DMS53 treated with DMSO at 0.1 percent for 48 hours (cell line): Measurements from ENCODE around the gene UBALD2.

Experiments used
- DNase-seq: peaks from one replicate; lab custom pipeline; 2025; ENCODE audit not compliant: unreplicated experiment; lab: John Stamatoyannopoulos, UW

Gene UBALD2

DNA sequence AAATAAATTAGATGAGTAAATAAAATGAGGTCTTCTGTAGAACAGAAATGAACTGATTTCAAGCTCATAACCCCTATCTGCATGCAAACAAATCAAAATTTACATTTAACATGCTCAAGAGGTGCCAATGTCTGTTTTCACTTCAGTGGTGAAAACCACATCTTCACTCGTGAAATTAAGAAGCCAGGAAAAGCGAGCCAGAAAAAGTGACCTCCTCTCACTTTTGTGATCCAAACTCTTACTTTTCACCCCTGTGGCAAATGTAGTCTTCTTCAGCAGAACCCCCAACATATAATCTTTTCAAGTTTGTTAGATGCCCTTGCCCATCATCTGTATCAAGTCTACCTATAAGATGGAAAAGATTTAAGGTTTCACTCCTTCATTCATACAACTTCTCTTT lies 52.4 kb downstream of the UBALD2 start:
- no peak for DNase-seq

GRCh38 chr17:76318586-76318985 lies 53.4 kb downstream of the UBALD2 start:
- DNase-seq, result no peak
